A172 (cell line): ENCODE data around the gene ETV7. TPM values are rescaled to one million over a fixed set of nuclear protein-coding genes. Genes with fewer than 3 reads are reported as not detected.
"Not testable (repeated sequence)": the region's sequence is repeated elsewhere in the genome, so short reads cannot be mapped to it uniquely, and the experiment has no call there.

Experiments used
- DNase-seq: peaks from one replicate; pipeline ENCODE4 v3.0.0-alpha.2; 2015; ENCODE audit warnings: low spot score
- total RNA-seq: library from RNA; depleted of rRNA; stranded (reverse); fragments of >200 nt; shearing (Covaris generic); gene quantifications from 2 replicates; pipeline ENCODE4 v1.2.3, GENCODE V29; 2014; rRNA removed

ETV7 gene
- 0.24 TPM in 1 of 2 replicates, not detected in the other for total RNA-seq

DNA sequence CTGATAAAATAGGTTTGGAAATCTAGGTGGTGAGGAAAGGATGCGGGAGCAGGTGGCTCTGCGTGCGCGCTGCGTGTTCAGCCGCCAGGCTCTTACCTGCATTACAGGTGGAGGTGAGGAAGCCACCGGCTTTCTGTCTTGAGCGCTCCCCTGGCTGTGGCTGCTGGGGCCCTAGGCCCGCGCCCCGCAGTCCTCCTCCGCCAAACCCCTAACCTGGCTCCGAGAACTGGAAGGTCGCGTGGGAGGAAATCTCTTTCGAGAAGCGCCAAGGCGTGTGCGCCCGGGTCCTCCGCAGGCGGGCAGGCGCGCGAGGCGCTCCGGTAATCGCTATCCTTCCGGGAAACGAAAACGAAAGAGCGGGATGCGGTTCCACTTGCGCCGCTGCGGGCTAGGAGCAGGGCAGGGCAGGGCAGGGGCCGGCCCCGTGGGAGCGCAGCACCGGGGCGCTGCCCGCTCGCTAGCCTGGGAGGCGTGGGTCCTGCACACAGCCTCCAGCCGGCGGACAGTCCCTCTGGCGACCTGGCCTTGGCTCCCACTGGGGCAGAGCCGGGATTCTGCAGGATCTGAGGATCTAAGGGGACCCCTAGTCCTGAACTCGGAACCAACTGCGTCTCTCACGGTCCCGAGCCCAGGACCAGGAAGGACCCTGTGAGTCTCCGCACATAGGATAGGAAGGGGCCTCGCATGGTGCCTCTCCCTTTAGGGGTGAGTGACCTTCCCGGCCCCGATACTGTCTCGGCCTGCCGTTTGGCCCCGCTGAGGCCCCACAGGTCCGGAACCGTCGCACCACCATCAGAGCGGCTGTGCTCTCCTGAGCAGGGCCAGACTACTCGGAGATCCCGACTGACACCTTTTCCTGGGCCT is at the start of gene ETV7:
TSS of gene ETV7 (minus strand) at position 230 of the 864 bp plus-strand sequence. CDS start at position 102, 128 bp downstream.
- no peak for DNase-seq

DNA sequence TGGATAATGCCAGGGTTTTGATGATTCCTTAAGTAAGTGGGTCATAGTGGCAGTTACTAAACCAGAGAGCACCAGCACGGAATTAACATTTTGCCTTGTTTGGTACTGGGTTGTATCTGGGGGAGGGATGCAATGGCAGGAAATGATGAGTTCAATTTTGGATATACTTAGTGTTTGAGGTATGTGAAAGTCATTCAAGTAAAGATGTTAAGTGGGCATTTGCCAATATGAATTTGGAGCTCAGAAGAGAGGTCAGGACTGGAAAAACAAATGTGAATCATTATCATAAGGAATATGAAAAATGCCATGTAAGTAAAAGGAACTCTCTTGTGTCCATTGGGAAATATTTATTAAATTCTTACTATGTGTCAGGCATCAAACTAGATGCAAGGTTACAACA is 49.0 kb upstream of the ETV7 start:
- no peak for DNase-seq

DNA sequence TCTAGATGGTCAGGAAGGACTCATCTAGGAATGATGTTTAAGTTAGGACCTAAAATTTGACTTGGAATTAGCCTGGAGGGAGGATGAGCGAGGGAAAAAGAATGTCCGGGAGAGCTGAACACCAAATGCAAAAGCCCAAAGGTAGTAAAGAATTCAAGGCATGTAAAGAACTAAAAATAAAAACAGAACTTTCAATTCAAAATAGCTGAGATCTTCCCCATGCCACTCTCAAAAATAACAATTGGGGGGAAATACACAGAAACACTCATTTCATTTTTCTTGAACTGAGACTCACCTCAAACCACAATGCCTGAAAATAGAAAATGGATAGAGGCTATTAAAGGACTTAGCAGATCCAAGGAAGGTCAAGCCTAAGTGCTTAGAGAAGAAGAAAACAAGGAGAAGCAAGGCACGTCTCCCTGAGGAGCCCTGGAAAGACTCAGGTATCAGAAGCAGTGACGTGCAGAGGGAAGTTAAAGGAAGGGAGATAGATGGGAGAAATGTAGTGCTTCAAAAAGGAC is 44.7 kb upstream of the ETV7 start:
- peak; percentile 41 for DNase-seq

DNA sequence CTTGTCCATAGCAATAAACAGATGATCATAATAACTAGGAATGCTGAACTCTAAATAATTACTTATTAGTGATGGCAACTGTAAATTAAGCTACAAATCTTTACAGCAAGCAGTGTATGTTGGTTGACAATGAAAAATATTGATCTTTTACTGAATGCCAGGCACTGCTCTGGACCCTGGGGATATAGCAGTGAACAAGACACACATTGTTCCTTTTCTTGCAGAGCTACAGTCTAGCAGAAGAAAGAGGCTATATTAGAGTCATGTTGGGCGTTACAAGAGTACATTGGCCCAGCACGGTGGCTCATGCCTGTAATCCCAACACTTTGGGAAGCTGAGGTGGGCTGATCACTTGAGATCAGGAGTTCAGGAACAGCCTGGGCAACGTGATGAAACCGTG is 43.7 kb upstream of the ETV7 start:
- no peak for DNase-seq

DNA sequence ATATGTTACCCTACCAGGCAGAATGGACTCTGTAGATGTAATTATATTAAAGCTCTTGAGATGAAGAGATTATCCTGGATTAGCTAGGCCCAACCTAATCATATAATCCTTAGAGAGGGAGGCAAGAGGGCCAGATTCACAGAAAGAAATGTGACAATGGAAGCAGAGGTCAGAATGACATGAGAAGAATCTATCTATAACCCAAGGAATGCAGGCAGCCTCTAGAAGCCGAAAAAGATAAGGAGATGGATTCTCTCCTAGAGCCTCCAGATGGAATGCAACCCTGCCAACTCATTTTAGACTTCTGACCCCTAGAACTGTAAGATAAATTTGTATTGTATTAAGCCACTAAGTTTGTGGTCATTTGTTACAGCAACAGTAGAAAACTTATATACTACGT is 42.9 kb upstream of the ETV7 start:
- peak; percentile 38 for DNase-seq

DNA sequence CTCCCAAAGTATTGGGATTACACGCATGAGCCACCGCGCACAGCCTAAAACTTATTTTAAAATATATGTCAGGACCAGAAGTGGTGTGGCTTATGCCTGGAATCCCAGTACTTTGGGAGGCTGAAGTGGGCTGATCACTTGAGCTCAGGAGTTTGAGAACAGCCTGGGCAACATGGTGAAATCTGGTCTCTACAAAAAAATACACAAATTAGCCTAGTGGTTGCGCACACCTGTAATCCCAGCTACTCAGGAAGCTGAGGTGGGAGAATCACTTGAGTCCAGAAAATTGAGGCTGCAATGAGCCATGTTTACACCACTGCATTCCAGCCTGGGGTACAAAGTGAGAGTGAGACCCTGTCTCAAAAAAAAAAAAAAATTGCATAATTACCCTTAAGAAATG is 41.4 kb upstream of the ETV7 start:
- DNase-seq: no peak

DNA sequence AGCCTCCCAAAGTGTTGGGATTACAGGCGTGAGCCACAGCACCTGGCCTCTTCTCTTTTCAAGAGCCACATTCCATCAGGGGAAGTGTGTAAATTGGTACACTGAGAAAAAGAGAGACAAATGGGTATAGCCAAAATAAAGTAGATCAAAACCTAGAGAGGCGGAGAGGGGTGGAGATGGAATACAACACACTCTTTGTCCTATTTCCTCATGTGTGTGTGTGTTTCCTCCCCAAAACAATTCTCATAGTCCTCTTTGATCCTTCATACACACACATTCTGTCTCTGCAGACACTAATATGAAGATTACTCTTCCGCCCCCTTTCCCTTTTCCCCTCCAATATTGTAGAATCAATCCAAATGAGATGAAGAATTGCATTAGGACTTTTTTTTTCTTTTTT is 39.2 kb upstream of the ETV7 start:
- no peak for DNase-seq

DNA sequence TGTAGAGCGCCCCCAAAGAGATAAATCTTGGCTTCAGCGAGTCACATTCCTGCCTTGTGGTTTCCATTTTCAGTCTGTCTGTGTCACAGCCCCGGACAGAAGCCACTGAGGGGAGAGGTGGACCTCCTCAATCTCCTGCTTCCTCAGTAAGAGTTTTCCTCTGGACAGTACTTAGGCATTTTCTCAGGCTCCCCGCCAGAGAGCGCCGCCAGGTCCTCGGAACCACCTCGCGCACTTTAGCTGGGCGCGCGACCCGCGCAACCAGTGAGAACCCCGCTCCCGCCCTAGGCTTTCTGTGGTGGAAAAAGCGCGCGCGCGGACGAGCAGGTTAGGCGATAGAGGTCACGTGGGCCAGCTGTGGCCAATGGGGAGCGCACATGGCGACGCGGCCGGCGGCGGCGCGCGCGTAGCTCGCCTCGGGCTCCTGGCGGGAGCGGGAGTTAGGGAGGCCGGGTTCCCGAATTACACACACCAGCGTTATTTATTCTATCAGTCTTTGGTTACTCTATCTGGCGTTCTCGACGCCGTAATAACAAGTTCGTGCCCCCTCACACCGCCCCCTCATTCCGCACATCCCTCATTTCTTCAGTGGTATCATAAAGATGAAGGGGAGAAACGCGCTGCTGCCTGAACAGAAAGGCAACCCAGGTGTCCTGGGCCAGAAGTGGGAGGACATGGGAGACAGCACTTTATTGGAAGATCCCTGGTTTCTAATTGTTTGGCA is 35.8 kb upstream of the ETV7 start:
- DNase-seq: peak; percentile 96

DNA sequence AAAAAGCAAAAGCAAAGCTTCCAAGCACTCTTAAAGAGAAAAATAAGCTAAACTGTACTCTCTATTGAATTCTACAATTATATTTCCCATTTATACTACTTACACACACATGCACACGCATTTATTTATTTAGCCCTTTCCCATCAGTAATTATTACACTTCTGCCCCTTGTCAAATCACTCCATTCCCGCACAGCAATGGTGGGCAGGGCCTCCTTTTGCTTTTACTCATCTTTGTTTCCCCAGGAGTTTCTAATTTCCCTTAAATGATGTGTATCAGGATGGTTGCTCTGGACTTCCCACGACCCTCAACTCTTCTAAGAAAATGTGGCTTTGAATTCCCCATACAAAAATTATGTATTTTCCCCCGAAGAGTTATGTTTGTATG is 35.2 kb upstream of the ETV7 start:
- DNase-seq: no peak

DNA sequence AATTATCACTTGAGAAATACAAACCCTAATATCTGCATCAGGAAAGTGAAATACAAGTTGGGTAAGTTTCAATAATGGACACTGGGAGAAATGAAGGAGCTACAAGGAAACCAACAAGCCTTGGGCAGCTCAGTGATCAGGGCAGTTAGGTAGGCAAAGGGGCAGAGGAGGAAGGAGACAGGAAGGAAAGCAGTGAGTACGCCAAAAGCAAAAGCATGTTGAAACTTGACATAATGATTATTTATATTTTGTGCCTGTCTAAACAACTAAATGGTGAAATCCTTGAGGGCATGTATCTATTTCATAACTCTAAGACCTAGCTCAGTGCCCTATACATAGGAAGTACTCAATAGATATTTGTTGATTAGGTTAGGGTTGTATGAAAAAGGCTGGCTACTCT is 31.8 kb upstream of the ETV7 start:
- no peak for DNase-seq

DNA sequence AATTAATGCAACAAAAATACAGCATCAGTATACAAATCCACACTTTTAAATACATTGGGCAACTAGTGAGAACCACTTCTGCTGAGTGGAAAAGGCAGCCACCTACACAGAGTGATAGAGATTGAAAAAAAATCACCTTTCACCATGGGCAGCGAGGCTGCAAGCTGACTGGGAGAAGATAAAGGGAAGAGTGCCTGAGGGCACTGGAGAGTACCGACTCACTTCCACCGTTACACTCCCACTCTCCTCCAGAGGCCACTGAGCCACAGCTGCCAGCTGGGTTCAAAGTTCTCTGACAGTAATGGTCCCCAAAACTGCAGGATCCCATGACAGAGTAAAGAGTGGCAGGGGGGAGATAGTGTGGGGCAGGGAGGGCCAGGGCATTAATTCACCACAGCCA is 31.1 kb upstream of the ETV7 start:
- no peak for DNase-seq

DNA sequence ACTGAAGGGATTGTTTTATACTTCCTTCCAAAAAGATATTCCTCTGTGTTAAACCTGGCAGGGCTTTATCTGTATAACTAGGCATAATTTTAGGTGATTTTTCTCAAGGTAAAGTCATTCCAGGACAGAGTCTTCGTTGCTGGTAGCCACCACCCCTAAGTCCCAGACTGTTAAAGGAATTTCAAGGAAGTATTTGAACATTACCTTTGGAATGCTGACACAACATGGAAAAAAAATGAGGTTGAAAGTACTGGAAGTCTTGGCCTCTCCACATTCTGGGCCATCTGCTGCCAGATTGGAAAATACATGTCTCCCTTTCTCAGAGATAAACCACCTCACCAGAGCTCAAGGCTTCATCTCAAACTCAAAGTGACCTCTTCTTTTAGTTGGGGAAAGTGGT is 27.0 kb upstream of the ETV7 start:
- no peak for DNase-seq

DNA sequence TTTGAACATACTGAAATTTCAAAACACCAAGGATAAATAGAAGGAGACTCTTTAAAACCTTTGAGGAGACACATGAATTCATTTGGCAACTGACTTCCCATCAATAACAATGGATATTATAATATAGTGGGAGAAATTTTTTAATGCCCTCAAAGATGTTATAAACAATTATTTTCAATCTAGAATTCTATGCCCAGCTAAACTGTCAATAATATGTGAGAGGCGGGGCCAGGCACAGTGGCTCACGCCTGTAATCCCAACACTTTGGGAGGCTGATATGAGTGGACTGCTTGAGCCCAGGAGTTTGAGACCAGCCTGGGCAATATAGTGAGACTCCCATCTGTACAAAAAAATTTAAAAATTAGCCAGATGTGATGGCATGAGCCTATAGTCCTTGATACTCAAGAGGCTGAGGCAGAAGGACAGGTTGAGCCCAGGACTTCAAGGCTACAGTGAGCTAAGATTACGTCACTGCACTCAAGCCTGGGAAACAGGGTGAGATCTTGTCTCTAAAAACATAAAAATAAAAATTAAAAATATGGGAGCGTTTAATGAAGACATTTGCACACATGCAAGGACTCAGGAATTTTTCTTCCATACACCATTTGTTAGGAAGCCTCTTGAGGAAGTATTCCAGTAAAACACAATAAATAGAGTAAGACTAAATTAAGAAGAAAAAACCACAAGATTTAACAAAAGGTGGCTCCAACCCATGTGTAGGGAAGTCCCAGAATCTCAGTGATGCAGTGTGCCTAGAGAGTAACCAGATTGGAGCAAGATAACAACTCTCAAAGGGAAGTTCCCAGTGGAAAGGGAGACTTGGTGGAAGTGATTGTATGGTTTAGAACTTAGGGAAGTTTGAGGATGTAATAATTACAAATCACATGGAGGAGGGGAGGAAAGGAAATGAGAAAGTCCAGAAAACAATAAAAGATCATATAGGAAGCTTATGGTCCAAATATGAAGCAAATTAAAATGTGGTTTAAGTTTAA is 26.3 kb upstream of the ETV7 start:
- no peak for DNase-seq

DNA sequence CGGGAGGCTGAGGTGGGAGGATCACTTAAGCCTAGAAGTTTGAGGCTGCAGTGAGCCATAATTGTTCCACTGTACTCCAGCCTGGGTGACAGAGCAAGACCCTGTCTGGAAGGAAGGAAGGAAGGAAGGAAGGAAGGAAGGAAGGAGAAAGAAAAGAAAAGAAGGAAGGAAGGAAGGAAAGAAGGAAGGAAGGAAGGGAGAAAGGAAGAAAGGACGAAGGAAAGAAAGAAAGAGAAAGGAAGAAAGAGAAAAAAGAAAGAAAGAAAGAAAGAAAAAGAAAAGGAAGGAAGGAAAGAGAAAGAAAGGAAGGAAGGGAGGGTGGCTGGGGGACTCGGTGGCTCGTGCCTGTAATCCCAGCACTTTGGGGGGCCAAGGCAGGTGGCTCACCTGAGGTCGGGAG is 22.2 kb upstream of the ETV7 start:
- not testable (repeated sequence) for DNase-seq

DNA sequence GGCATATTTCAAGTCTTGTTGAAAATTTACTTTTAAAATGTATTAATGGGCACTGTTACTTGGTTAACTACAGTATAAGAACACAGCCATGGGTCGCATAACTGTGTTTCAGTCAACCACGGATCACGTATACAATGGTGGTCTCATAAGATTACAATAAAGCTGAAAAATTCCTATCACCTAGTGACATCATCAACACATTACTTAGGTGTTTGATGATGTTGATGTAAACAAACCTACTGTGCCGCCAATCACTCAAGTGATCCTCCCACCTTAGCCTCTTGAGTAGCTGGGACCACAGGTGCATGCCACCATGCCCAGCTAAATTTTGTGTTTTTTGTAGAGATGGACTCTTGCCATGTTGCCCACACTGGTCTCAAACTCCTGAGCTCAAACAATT is 16.7 kb upstream of the ETV7 start:
- no peak for DNase-seq

DNA sequence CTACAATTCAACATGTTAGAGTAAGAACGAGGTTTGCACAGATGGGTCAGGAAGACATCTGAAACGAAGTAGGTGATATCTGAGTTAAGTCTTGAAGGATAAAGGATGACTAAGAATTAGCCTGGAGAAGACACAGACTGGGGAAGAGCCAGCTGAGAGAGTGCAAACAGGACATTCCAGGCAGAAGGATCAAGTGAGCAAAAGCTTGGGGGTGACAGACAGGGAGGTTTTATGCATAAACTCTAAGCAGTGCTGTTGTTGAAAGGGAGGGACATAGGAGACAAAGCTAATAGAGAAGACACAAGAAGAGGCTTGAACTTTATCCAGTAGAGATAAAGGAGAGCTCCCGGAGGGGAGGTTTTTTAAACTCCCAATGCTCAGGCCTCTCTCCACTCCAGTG is 15.0 kb upstream of the ETV7 start:
- DNase-seq: no peak

DNA sequence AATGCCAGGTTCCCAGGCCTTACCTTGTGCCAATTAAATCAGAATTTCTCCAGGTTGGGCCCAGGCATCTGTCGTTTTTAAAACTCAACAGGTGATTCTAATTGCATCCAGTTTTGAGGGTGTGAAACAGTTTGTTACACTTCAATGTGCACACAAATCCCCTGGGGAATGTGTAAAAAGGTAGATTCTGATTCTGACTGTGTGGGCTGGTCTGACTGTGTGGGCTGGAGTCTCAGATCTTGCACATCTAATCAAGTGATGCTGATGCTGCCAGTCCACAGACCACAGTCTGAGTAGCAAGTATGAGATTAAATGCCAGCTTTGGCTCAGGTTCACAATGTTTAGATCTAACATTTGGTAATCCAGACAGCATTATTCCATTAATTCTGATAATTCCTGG is 12.5 kb upstream of the ETV7 start:
- no peak for DNase-seq

DNA sequence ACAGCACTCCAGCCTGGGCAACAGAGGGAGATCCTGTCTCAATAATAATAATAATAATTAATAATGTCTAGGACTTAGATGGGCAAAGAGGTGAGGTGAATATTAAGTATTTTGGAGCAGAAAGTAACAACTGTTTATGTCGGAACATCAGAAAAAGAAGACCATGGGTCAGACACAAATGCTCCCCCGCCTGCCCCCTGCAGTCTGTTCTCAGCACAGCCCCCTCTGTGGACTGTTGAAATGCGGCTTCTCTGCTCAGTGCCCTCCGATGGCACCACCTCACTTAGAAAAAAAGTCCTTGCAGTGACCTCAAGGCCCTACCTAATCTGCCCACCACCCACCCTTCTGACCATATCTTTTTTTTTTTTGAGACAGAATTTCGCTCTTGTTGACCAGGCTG is 5.2 kb upstream of the ETV7 start:
- no peak for DNase-seq

DNA sequence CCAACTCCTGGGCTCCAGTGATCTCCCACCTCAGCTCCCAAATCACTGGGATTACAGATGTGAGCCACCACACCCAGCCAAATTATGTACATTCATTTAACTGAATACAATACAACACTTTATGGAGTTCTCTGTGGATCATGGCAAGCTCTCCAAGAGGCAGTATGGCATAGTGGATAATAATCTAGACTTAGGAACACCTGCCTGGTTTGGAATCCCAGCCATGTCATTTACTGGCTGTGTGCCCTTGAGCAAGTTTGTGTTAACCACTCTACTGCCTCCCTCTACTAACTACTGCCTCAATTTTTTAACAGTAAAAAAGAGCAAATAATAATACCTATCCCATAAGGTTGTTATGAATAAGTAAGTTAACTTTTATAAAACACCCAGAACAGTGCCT is 1.9 kb upstream of the ETV7 start:
- no peak for DNase-seq

DNA sequence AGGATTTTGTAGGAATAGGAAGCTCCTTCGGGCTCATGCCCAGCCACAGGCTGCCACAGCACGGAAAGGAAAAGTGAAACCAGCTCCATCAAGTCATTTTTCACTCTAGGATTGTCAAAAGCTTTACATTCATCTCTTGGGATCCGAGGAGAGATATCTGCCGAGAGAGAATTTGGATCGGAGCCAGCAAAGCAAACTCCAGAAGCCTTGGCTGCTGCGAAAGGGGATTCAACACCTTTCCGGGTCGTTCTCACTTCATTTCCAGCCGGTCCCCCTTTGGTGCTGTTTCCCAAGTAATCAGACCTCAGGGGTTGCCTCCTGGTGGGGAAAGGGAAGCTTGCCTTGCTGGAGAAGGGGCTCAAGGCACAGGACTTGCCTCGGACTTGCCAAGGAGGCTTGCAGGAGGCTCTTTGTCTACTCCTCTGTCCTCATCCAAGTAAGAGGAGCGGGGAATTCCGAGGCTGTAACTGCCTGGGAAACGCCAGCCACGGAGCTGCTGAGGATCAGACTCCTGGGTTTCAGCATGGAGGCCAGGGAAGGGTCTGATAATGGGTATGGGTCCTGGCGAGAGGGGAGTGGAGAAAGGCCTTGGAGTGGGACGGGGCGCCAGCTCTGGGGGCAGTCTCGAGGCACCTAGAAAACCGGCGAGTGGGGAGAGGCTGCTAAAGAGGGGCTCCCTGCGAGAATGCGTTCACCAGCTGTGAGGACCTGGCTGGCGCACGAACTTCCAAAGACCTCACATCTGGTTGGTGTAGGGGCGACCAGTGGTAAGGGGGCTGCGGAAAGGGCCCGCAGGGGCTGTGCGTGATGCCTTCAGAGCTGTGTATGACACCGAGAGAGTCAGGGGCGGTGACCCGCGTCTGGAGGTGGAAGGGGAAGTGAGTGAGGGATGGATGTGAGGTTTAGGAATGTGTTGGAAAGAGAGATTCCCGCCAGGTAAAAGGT is 702 bp downstream of the ETV7 start:
- DNase-seq: peak; percentile 26

DNA sequence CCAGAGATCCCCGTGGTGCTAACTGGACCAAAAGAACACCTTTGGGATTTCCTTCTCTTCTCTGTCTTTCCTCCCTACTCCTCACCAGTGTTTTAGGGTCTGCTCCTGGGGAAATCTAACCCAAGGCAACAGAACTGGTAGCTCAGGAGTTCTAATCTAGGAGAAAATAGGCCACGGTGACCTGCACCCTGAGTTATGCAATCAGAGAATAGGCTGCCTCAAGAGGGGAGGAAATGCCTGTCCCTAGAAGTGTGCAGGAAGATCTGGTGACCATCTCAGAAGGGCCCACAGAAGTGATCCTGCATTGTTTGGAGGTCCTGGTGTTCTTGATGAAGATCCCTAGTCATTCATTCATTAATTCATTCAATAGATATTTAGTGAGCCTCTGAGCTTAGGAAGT is 3.4 kb downstream of the ETV7 start:
- no peak for DNase-seq
